Endothelial cell of umbilical vein (primary cell): ENCODE data around the gene GPNMB. TPM values are rescaled to one million over a fixed set of nuclear protein-coding genes. Genes with fewer than 3 reads are reported as not detected.

Experiments used
- BruUV-seq: library from RNA; stranded (reverse); fragments of 400-500 nt; replicated peaks from 2 replicates; lab custom pipeline; 2021; lab: Mats Ljungman, UMichigan
- CTCF ChIA-PET: fragments of 300-600, 350-600 bp; sonication (Branson Sonifier 250); formaldehyde crosslinking; loops from one replicate; lab custom pipeline; 2021; ENCODE audit warnings: antibody characterized with exemption, inconsistent platforms; lab: Charles Lee
- POLR2A ChIA-PET: fragments of 300-600, 350-600 bp; sonication (Branson Sonifier 250); formaldehyde crosslinking; loops from one replicate; lab custom pipeline; 2021; ENCODE audit warnings: antibody characterized with exemption, inconsistent platforms; lab: Charles Lee
- DNase-seq: peaks from one replicate; pipeline ENCODE4 v3.0.0-alpha.2; 2011; ENCODE audit warnings: low read depth, low spot score
- FAIRE-seq: peaks from 2 replicates; lab custom pipeline; 2011; peaks lifted over from hg19 to GRCh38; lab: Jason Lieb, UNC
- H2AFZ ChIP-seq: 2 replicates; pipeline ENCODE4 v1.6.0; 2012; ENCODE audit warnings: low read depth, low read length, control low read depth, inconsistent platforms
- H3K27ac ChIP-seq: 2 replicates; pipeline ENCODE4 v1.5.1; 2011; ENCODE audit warnings: low read depth, mild to moderate bottlenecking, control low read depth, low read length, moderate library complexity; ENCODE audit not compliant: insufficient read depth
- H3K27me3 ChIP-seq, 2 experiments: 2 replicates each; pipeline versions ENCODE4 v1.6.0 to v1.6.1; 2011; ENCODE audit warnings: low read length in 2 of 2, mixed read lengths in 1 of 2; ENCODE audit not compliant: control insufficient read depth in 2 of 2, insufficient read depth in 2 of 2
- H3K36me3 ChIP-seq, 2 experiments: 2 replicates in 1 of 2; 3 replicates in 1 of 2; pipeline ENCODE4 v1.5.1; 2011; ENCODE audit warnings: low read length in 2 of 2, mild to moderate bottlenecking in 1 of 2, moderate library complexity in 1 of 2; ENCODE audit not compliant: control insufficient read depth in 2 of 2, insufficient read depth in 2 of 2; ENCODE audit errors: extremely low read depth in 1 of 2
- H3K4me1 ChIP-seq: 3 replicates; pipeline ENCODE4 v1.5.1; 2011; ENCODE audit warnings: mild to moderate bottlenecking, low read length; ENCODE audit not compliant: control insufficient read depth, insufficient read depth; ENCODE audit errors: extremely low read depth
- H3K4me2 ChIP-seq: 2 replicates; pipeline ENCODE4 v1.6.1; 2011; ENCODE audit warnings: low read length, control low read depth, mixed read lengths; ENCODE audit not compliant: insufficient read depth
- H3K4me3 ChIP-seq, 3 experiments: fragments of 200-600 bp in 1 of 3; sonication (generic), shearing (Covaris generic) in 1 of 3; replicated peaks in 1 of 3; 2 replicates each; pipeline ENCODE4 v1.5.1; 2011 to 2016; ENCODE audit warnings: control low read depth in 3 of 3, low read length in 3 of 3, mild to moderate bottlenecking in 2 of 3, inconsistent platforms in 1 of 3, low read depth in 1 of 3, moderate library complexity in 1 of 3; ENCODE audit not compliant: insufficient read depth in 1 of 3
- H3K79me2 ChIP-seq: 2 replicates; pipeline ENCODE4 v1.6.0; 2012; ENCODE audit warnings: low read length, inconsistent platforms; ENCODE audit not compliant: control insufficient read depth, insufficient read depth
- H3K9ac ChIP-seq: replicated peaks from 2 replicates; pipeline ENCODE3; 2011; ENCODE audit warnings: low read length, control low read depth; ENCODE audit not compliant: insufficient read depth; ENCODE audit errors: extremely low read depth
- H3K9me1 ChIP-seq: replicated peaks from 3 replicates; pipeline ENCODE4 v1.6.0; 2011; ENCODE audit warnings: mild to moderate bottlenecking, low read length; ENCODE audit not compliant: control insufficient read depth, insufficient read depth; ENCODE audit errors: extremely low read depth
- H3K9me3 ChIP-seq: replicated peaks from 2 replicates; pipeline ENCODE4 v1.5.1; 2012; ENCODE audit warnings: low read length, inconsistent platforms; ENCODE audit not compliant: control insufficient read depth, insufficient read depth
- H4K20me1 ChIP-seq: replicated peaks from 2 replicates; pipeline ENCODE3; 2011; ENCODE audit warnings: mild to moderate bottlenecking, low read length; ENCODE audit not compliant: control insufficient read depth, insufficient read depth; ENCODE audit errors: extremely low read depth
- GATA2 ChIP-seq: IDR thresholded peaks from 2 replicates; pipeline ENCODE4 v1.7.0; 2011; ENCODE audit warnings: low read depth, mild to moderate bottlenecking, moderate library complexity, mixed read lengths, low read length; ENCODE audit not compliant: insufficient read length, insufficient read depth
- JUN ChIP-seq: IDR thresholded peaks from 2 replicates; pipeline ENCODE4 v1.6.1; 2011; ENCODE audit warnings: borderline replicate concordance, low read depth; ENCODE audit not compliant: insufficient read length, insufficient read depth
- POLR2AphosphoS5 ChIP-seq: IDR thresholded peaks from 2 replicates; pipeline ENCODE4 v1.6.1; 2012; ENCODE audit warnings: low read depth, mild to moderate bottlenecking, control low read depth, low read length, moderate library complexity; ENCODE audit not compliant: insufficient read depth
- dilution Hi-C: fragments of 300-500 bp; cut with MboI; formaldehyde crosslinking; loops from one replicate; pipeline ENCODE4 v1.15.0; 2019; ENCODE audit warnings: low sequenced_read_pairs; ENCODE audit not compliant: extremely low pct_ligation_motif_present
- intact Hi-C: fragments of 100-400 bp; cut with micrococcal nuclease; formaldehyde crosslinking; loops from one replicate; pipeline ENCODE4 v1.10.0; 2022
- polyA plus RNA-seq, 4 experiments: library from polyadenylated mRNA; depleted of rRNA in 3 of 4; stranded (reverse) in 3 of 4; unstranded in 1 of 4; fragments of >200 nt; gene quantifications; 2 replicates each; pipeline versions ENCODE4 v1.2.1 to v1.2.3, GENCODE V29; 2011 to 2012; ENCODE audit warnings: missing spikeins in 1 of 4
- total RNA-seq: library from RNA; stranded (reverse); gene quantifications from 2 replicates; pipeline ENCODE4 v1.2.3, GENCODE V29; 2021
- TF ChIP-seq, protein P1 (sequence below): IDR thresholded peaks from 2 replicates; pipeline ENCODE4 v1.6.1; 2011; ENCODE audit not compliant: insufficient read depth, insufficient read length
- TF ChIP-seq, protein P2 (sequence below), 2 donors: IDR thresholded peaks; 1 replicate in 1 of 2; 2 replicates in 1 of 2; pipeline ENCODE4 v1.5.1; 2011; ENCODE audit warnings: low read length in 2 of 2, mild to moderate bottlenecking in 2 of 2, moderate library complexity in 2 of 2, control low read depth in 1 of 2, inconsistent platforms in 1 of 2, low read depth in 1 of 2; ENCODE audit not compliant: insufficient read depth in 1 of 2; ENCODE audit errors: extremely low read depth in 1 of 2

Gene GPNMB
- total and polyA plus RNA-seq, 2 donors (not counting 3 experiments of a cell fraction or from before 2014, with no cell fraction given), result 0.29 to 0.33 TPM

DNA sequence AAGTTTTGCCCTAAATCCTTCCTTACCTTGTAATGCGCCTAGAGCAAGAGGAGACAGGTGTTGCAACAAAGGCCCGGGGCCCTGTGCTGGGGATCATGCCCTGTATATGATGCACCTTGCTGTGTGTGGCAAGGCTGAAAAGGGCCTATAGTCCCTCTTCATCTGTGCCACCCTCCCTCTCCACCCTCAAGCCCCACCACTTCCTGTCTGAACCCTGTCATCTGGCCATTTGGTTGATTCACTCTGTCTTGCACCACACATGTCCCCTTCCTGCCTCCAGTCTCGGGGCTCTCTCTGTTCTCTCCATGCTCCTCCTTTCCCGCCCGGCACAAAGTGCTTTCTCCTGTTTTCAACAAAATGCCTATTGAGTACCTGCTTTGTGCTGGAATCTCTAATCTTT lies 41.0 kb downstream of the GPNMB start:
- Histone ChIP-seq H3K9me1 (no peaks in the 10 kb centered on the region), H3K9me3 (no peaks in the 10 kb centered on the region), H3K36me3 (no peaks in the 10 kb centered on the region), H2AFZ (no peak overlapping the region), H3K4me3 (no peak overlapping the region), H3K27ac (no peak overlapping the region), H3K27me3 (no peaks in the 10 kb centered on the region), H3K4me2 (no peak overlapping the region), H3K79me2 (no peaks in the 10 kb centered on the region), H4K20me1 (no peaks in the 10 kb centered on the region), H3K9ac (no peak overlapping the region), H3K4me1 (no peaks in the 10 kb centered on the region)
- dilution Hi-C loops, result loop anchor here (25.0 kb wide), 1 partner anchor 225 kb away; no protein-coding TSS in a partner anchor
- no peak for FAIRE-seq
- no TSS peak for BruUV-seq
- DNase-seq, result no peak
- TF ChIP-seq JUN, result no peak
- TF ChIP-seq, protein P1, sequence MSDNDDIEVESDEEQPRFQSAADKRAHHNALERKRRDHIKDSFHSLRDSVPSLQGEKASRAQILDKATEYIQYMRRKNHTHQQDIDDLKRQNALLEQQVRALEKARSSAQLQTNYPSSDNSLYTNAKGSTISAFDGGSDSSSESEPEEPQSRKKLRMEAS, result no peak
- TF ChIP-seq, protein P2, sequence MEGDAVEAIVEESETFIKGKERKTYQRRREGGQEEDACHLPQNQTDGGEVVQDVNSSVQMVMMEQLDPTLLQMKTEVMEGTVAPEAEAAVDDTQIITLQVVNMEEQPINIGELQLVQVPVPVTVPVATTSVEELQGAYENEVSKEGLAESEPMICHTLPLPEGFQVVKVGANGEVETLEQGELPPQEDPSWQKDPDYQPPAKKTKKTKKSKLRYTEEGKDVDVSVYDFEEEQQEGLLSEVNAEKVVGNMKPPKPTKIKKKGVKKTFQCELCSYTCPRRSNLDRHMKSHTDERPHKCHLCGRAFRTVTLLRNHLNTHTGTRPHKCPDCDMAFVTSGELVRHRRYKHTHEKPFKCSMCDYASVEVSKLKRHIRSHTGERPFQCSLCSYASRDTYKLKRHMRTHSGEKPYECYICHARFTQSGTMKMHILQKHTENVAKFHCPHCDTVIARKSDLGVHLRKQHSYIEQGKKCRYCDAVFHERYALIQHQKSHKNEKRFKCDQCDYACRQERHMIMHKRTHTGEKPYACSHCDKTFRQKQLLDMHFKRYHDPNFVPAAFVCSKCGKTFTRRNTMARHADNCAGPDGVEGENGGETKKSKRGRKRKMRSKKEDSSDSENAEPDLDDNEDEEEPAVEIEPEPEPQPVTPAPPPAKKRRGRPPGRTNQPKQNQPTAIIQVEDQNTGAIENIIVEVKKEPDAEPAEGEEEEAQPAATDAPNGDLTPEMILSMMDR (IDR thresholded peaks at IDR 0.05; ENCODE audit: extremely low read depth in 1 of 2, insufficient read depth in 1 of 2, low read depth in 1 of 2, low read length in 2 of 2), result no peak
- no peak for TF ChIP-seq GATA2
- ChIA-PET CTCF (no interaction called here), POLR2A (no interaction called here)
- intact Hi-C loops, result no loop called here

DNA sequence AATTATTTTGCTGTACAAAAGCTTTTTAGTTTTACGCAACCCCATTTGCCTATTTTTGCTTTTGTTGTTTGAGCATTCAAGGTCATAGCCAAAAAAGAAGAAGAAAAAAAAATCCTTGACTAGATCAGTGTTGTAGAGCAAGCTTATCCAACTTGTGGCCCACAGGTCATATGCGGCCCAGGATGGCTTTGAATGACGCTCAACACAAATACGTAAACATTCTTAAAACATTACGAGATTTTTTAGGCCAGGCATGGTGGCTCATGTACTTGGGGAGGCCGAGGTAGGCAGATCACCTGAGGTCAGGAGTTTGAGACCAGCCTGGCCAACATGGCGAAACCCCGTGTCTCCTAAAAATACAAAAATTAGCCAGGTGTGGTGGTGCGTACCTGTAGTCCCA lies 44.4 kb downstream of the GPNMB start:
- Histone ChIP-seq H3K4me2 (no peak overlapping the region), H2AFZ (no peak overlapping the region), H3K9me3 (no peaks in the 10 kb centered on the region), H3K36me3 (no peaks in the 10 kb centered on the region), H3K4me1 (no peaks in the 10 kb centered on the region), H3K4me3 (no peak overlapping the region), H3K79me2 (no peaks in the 10 kb centered on the region), H3K27me3 (no peaks in the 10 kb centered on the region), H3K27ac (no peak overlapping the region), H3K9ac (no peak overlapping the region), H4K20me1 (no peaks in the 10 kb centered on the region), H3K9me1 (no peaks in the 10 kb centered on the region)
- intact Hi-C loops (no loop called here), dilution Hi-C loops (loop anchor here (25.0 kb wide), 1 partner anchor 221 kb away; no protein-coding TSS in a partner anchor)
- ChIA-PET CTCF (interaction anchor here (0.6 to 1.0 kb wide), 3 partner anchors 9 to 19 kb away, joined by 3 to 4 read pairs (median 3); no protein-coding TSS in a partner anchor), POLR2A (no interaction called here)
- no peak for FAIRE-seq
- TF ChIP-seq JUN, result no peak
- TF ChIP-seq POLR2AphosphoS5, result no peak
- TF ChIP-seq, protein P2 (IDR thresholded peaks at IDR 0.05; ENCODE audit: extremely low read depth in 1 of 2, insufficient read depth in 1 of 2, low read depth in 1 of 2, low read length in 2 of 2), result no peak
- no peak for DNase-seq
- no TSS peak for BruUV-seq
